BJ (cell line): ENCODE data around the gene CEP164. TPM values are rescaled to one million over a fixed set of nuclear protein-coding genes. Genes with fewer than 3 reads are reported as not detected.

Experiments
- CTCF ChIA-PET: fragments of 350-600 bp; formaldehyde crosslinking; extraction: SDS; loops from one replicate; lab custom pipeline; 2021; ENCODE audit warnings: antibody characterized with exemption, inconsistent platforms; lab: Yijun Ruan, JAX
- POLR2A ChIA-PET: fragments of 300-600 bp; sonication (Branson Sonifier 250); formaldehyde crosslinking; extraction: SDS; loops from one replicate; lab custom pipeline; 2021; ENCODE audit warnings: antibody characterized with exemption; lab: Charles Lee
- DNase-seq: peaks from one replicate; pipeline ENCODE4 v3.0.0-alpha.2; 2011; ENCODE audit warnings: low read depth
- H3K27me3 ChIP-seq: 2 replicates; pipeline ENCODE4 v1.6.0; 2011; ENCODE audit warnings: low read length; ENCODE audit not compliant: control insufficient read depth, insufficient read depth
- H3K36me3 ChIP-seq: 2 replicates; pipeline ENCODE4 v1.5.1; 2011; ENCODE audit warnings: low read length; ENCODE audit not compliant: control insufficient read depth, insufficient read depth
- H3K4me3 ChIP-seq: 2 replicates; pipeline ENCODE4 v1.5.1; 2011; ENCODE audit warnings: low read depth, mild to moderate bottlenecking, control low read depth, low read length
- polyA plus RNA-seq: library from polyadenylated mRNA; depleted of rRNA; stranded (reverse); fragments of >200 nt; gene quantifications from 2 replicates; pipeline ENCODE4 v1.2.3, GENCODE V29; 2011
- TF ChIP-seq, protein P1 (sequence below): IDR thresholded peaks from 2 replicates; pipeline ENCODE4 v1.5.1; 2011; ENCODE audit warnings: low read depth, mild to moderate bottlenecking, control low read depth, inconsistent platforms, low read length, moderate library complexity; ENCODE audit not compliant: insufficient read depth

CEP164 gene
- polyA plus RNA-seq, 1 experiment: 27.4 TPM

DNA sequence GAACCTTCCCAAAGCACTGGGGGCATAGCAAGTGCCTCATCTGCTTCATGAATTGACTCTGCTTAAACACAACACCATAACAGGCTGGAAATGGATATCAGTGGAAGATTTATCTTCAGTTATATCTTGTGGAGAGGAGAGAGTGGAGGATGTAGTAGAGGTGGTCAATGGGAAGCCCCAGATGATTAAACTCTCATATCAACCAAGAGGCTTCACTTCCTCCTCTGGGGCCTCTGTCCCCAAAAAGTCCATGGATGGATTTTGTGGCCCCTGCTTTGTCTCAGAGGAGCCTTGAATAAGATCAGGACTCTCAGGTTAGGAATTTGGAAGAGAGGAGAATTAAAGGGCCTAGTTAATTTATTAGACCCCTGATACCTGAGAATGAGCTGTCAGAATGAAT is 106.1 kb downstream of the CEP164 start:
- CTCF ChIA-PET: no interaction called here
- TF ChIP-seq, protein P1, sequence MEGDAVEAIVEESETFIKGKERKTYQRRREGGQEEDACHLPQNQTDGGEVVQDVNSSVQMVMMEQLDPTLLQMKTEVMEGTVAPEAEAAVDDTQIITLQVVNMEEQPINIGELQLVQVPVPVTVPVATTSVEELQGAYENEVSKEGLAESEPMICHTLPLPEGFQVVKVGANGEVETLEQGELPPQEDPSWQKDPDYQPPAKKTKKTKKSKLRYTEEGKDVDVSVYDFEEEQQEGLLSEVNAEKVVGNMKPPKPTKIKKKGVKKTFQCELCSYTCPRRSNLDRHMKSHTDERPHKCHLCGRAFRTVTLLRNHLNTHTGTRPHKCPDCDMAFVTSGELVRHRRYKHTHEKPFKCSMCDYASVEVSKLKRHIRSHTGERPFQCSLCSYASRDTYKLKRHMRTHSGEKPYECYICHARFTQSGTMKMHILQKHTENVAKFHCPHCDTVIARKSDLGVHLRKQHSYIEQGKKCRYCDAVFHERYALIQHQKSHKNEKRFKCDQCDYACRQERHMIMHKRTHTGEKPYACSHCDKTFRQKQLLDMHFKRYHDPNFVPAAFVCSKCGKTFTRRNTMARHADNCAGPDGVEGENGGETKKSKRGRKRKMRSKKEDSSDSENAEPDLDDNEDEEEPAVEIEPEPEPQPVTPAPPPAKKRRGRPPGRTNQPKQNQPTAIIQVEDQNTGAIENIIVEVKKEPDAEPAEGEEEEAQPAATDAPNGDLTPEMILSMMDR: no peak
- POLR2A ChIA-PET: no interaction called here
- Histone ChIP-seq H3K4me3 (no peak overlapping the region), H3K36me3 (no peaks in the 10 kb centered on the region), H3K27me3 (peaks cover 3% of the 10 kb centered on the region)
- DNase-seq: no peak

GRCh38 chr11:117434481-117434880 is 106.8 kb downstream of the CEP164 start:
- no peak for DNase-seq
- ChIA-PET POLR2A (no interaction called here), CTCF (no interaction called here)
- Histone ChIP-seq H3K27me3 (peaks cover 3% of the 10 kb centered on the region), H3K4me3 (no peak overlapping the region), H3K36me3 (no peaks in the 10 kb centered on the region)
- TF ChIP-seq, protein P1: no peak

DNA sequence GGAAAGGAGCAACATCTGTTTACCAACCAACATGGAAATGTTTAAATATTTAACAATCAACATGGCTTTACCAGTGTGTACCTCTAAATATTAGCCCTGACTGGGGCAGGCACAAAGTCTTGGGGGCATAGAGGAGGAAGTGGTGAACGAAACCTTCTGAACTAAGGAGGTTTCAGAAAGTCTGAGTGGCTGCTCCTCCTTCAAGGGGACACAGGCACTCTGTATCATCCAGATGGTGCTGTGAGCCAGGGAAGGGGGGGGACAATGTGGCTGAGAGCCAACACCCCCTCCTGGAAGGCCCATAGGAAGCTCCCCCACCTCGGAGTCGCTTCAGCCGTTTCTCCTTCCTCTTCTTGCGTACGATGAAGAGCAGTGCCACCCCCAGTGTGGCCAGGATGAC is 107.7 kb downstream of the CEP164 start:
- Histone ChIP-seq H3K4me3 (no peak overlapping the region), H3K36me3 (no peaks in the 10 kb centered on the region), H3K27me3 (peaks cover 3% of the 10 kb centered on the region)
- CTCF ChIA-PET: interaction anchor here (1.4 to 3.0 kb wide), 2 partner anchors 8 to 10 kb away, joined by 3 to 14 read pairs; no protein-coding TSS in a partner anchor
- no peak for DNase-seq
- TF ChIP-seq, protein P1: no peak
- POLR2A ChIA-PET: no interaction called here

DNA sequence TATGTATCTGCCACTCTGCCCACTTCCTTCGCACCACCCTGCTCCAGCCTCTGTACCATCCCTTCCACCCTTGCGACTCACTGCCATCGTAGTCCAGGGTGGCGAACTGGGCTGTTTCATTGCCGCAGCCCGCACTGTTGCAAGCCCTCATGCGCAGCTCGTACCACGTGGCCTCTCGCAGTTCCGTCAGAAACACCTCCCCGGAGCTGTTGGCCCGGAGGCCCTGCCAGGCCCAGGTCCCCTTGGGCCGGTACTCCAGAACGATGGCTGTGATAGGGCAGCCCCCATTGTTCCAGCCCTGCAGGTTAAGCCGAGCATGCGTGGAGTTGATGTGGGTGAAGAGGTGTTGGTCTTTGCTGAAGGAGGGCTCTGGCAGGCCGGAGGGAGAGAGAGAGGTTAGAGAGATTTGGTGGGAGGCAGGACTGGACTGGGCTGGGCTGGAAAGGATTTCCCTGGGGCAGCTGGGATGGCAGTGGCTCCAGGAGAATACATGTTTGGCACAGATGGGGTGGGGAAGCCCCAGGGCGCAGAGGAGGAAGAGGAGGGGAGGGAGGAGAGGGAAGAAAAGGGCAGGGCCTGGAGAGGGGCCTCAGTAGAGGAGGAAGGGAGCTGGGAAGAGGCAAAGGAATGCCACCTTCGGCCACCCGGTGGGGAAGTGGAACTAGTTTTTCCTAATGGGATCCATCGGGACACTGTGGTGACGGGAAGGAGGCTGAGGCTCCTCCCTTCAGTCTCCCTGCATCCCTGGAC is 109.6 kb downstream of the CEP164 start:
- CTCF ChIA-PET: interaction anchor here (3.0 kb wide), 1 partner anchor 12 kb away, joined by 14 read pairs; no protein-coding TSS in a partner anchor

GRCh38 chr11:117437791-117438130 is 110.1 kb downstream of the CEP164 start:
- POLR2A ChIA-PET: no interaction called here
- no peaks in the 10 kb centered on the region for H3K36me3 ChIP-seq
- H3K4me3 ChIP-seq: no peak overlapping the region
- TF ChIP-seq, protein P1: no peak
- DNase-seq: no peak
- H3K27me3 ChIP-seq: peaks cover 6% of the 10 kb centered on the region
- CTCF ChIA-PET: interaction anchor here (3.0 kb wide), 1 partner anchor 12 kb away, joined by 14 read pairs; no protein-coding TSS in a partner anchor

More for the DNA sequence above, 109.6 kb downstream of the CEP164 start:
- Histone ChIP-seq H3K27me3 (peaks cover 3% of the 10 kb centered on the region), H3K36me3 (no peaks in the 10 kb centered on the region), H3K4me3 (no peak overlapping the region)
- DNase-seq: no peak
- POLR2A ChIA-PET: no interaction called here
- TF ChIP-seq, protein P1: no peak
